ENCODE data around the gene AURKB. TPM values are rescaled to one million over a fixed set of nuclear protein-coding genes. Genes with fewer than 3 reads are reported as not detected.

The AURKB gene
- total and polyA plus RNA-seq, 2 of the 13 experiments (the other 11 are each of a cell fraction or from before 2014, with no cell fraction given), result 29.5 to 75.3 TPM

DNA sequence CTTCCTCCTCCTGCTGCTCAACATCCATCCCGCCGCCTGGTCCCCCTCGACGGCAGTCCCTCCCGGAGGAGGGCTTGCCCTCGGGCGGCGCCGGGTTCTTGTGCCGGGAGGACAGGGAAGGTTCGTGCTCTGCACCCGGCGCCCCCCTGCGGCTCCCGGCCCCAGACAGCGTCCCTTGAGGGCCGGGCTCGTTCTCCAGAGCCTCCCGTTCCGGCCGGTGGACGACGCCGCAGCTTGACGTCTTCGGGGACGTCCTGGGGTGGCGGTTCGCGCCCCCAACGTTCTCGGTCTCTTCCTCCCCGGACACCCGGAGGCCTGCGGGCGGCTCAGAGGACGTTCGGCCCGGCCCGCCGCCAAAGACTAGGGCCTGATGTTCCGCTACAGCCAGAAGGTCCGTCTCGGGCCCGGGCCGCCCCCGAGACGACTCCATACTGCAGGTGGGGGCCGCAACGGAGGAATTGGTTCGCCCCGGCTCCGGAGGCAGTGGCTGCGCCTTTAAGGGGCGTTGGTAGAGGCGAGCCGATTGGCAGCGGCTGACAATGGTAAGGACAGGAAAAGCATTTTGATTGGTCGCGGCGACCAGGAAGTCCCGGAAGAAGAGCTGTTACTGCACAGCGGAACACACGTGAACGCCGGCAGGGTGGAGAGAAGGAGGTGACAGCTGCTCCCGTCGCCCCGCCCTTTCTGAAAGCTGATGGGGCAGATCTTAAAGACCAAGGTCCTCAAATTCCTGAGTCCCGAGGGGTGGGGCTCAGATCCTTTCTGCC lies 20.5 kb downstream of the AURKB start, which contains the start of gene BORCS6 (continued):
- TF ChIP-seq ZNF281 (CRISPR knock-in tag; IDR thresholded peaks at IDR 0.05; ENCODE audit: borderline replicate concordance) (no peak), ARNT2 (CRISPR knock-in tag; IDR thresholded peaks at IDR 0.05; ENCODE audit: low read depth) (peak; percentile 48; the same call in 1 of the 2 replicates), CBX1 (IDR thresholded peaks at IDR 0.05; ENCODE audit: low read depth) (no peak), SRF (IDR thresholded peaks at IDR 0.05; ENCODE audit: low read depth, low read length) (no peak), AGO2 (optimal IDR thresholded peaks at IDR 0.05; ENCODE audit: low read depth, low read length) (no peak), NFE2L1 (CRISPR knock-in tag; IDR thresholded peaks at IDR 0.05; ENCODE audit: borderline replicate concordance) (no peak), TEF (CRISPR knock-in tag; IDR thresholded peaks at IDR 0.05) (no peak), TOPORS (CRISPR knock-in tag; IDR thresholded peaks at IDR 0.05) (no peak; the same call in 1 of the 2 replicates), NRL (CRISPR knock-in tag; IDR thresholded peaks at IDR 0.05; ENCODE audit: borderline replicate concordance) (no peak), ZNF232 (CRISPR knock-in tag; IDR thresholded peaks at IDR 0.05; ENCODE audit: borderline replicate concordance) (no peak), FOSL2 (CRISPR knock-in tag; IDR thresholded peaks at IDR 0.05) (no peak), ZNF24 (IDR thresholded peaks at IDR 0.05) (no peak), GATAD1 (CRISPR knock-in tag; IDR thresholded peaks at IDR 0.05) (peak; percentile 60), RAD21 (CRISPR knock-in tag; IDR thresholded peaks at IDR 0.05) (peak; percentile 18; the same call in 1 of the 2 replicates)
- TF ChIP-seq, protein P1, sequence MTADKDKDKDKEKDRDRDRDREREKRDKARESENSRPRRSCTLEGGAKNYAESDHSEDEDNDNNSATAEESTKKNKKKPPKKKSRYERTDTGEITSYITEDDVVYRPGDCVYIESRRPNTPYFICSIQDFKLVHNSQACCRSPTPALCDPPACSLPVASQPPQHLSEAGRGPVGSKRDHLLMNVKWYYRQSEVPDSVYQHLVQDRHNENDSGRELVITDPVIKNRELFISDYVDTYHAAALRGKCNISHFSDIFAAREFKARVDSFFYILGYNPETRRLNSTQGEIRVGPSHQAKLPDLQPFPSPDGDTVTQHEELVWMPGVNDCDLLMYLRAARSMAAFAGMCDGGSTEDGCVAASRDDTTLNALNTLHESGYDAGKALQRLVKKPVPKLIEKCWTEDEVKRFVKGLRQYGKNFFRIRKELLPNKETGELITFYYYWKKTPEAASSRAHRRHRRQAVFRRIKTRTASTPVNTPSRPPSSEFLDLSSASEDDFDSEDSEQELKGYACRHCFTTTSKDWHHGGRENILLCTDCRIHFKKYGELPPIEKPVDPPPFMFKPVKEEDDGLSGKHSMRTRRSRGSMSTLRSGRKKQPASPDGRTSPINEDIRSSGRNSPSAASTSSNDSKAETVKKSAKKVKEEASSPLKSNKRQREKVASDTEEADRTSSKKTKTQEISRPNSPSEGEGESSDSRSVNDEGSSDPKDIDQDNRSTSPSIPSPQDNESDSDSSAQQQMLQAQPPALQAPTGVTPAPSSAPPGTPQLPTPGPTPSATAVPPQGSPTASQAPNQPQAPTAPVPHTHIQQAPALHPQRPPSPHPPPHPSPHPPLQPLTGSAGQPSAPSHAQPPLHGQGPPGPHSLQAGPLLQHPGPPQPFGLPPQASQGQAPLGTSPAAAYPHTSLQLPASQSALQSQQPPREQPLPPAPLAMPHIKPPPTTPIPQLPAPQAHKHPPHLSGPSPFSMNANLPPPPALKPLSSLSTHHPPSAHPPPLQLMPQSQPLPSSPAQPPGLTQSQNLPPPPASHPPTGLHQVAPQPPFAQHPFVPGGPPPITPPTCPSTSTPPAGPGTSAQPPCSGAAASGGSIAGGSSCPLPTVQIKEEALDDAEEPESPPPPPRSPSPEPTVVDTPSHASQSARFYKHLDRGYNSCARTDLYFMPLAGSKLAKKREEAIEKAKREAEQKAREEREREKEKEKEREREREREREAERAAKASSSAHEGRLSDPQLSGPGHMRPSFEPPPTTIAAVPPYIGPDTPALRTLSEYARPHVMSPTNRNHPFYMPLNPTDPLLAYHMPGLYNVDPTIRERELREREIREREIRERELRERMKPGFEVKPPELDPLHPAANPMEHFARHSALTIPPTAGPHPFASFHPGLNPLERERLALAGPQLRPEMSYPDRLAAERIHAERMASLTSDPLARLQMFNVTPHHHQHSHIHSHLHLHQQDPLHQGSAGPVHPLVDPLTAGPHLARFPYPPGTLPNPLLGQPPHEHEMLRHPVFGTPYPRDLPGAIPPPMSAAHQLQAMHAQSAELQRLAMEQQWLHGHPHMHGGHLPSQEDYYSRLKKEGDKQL (CRISPR knock-in tag; IDR thresholded peaks at IDR 0.05; ENCODE audit: low read depth), result no peak

All from HepG2 (cell line).